Sigmoid colon (tissue), 4 donors: ENCODE data around the gene BRME1.

Experiments used
- EP300 ChIP-seq, 4 donors: sonication (generic); formaldehyde crosslinking; IDR thresholded peaks; one replicate each; pipeline ENCODE4 v1.6.1; 2017; ENCODE audit warnings: antibody characterized with exemption in 4 of 4
- POLR2AphosphoS5 ChIP-seq, 4 donors: sonication (generic); formaldehyde crosslinking; IDR thresholded peaks; one replicate each; pipeline ENCODE4 v1.6.1; 2017; ENCODE audit warnings: antibody characterized with exemption in 4 of 4
- TF ChIP-seq, protein P1 (sequence below), 4 experiments: fragments of 450-650 bp in 3 of 4; fragments of 200-600 bp in 1 of 4; IDR thresholded peaks; one replicate each; pipeline ENCODE4 v1.5.1; 2016 to 2019; ENCODE audit warnings: antibody characterized with exemption in 4 of 4, mild to moderate bottlenecking in 3 of 4, moderate library complexity in 2 of 4

DNA sequence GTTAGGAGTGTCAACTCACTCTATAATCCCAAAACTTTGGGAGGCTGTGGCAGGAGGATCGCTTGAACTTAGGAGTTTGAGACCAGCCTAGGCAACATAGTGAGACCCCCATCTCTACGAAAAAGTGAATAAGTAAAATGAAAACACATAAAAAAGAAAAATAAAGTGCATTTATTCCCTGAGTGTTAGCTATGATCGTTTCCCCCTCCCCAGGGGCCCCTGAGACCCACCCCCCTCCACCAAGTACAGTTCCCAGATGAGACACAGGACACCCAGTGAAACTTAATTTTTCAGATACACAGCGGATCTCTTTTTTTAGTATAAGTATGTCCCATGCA, 57.6 kb downstream of the BRME1 start:
- TF ChIP-seq POLR2AphosphoS5 (IDR thresholded peaks at IDR 0.05), result no peak
- TF ChIP-seq, protein P1, sequence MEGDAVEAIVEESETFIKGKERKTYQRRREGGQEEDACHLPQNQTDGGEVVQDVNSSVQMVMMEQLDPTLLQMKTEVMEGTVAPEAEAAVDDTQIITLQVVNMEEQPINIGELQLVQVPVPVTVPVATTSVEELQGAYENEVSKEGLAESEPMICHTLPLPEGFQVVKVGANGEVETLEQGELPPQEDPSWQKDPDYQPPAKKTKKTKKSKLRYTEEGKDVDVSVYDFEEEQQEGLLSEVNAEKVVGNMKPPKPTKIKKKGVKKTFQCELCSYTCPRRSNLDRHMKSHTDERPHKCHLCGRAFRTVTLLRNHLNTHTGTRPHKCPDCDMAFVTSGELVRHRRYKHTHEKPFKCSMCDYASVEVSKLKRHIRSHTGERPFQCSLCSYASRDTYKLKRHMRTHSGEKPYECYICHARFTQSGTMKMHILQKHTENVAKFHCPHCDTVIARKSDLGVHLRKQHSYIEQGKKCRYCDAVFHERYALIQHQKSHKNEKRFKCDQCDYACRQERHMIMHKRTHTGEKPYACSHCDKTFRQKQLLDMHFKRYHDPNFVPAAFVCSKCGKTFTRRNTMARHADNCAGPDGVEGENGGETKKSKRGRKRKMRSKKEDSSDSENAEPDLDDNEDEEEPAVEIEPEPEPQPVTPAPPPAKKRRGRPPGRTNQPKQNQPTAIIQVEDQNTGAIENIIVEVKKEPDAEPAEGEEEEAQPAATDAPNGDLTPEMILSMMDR (IDR thresholded peaks at IDR 0.05), result no peak
- TF ChIP-seq EP300 (IDR thresholded peaks at IDR 0.05), result no peak
